SJSA1 (cell line): Measurements from ENCODE around the gene SNAP91. TPM values are rescaled to one million over a fixed set of nuclear protein-coding genes. Genes with fewer than 3 reads are reported as not detected.
"Not testable (repeated sequence)": the region's sequence is repeated elsewhere in the genome, so short reads cannot be mapped to it uniquely, and the experiment has no call there.

Experiments used
- DNase-seq, 2 experiments: peaks; one replicate each; pipeline ENCODE4 v3.0.0-alpha.2; 2015 to 2020; ENCODE audit warnings: low spot score in 2 of 2, low read depth in 1 of 2
- H3K27ac ChIP-seq: fragments of 250-450 bp; sonication (Bioruptor Pico); 2 replicates; pipeline ENCODE4 v1.5.1; 2020; ENCODE audit warnings: mild to moderate bottlenecking, moderate library complexity
- H3K27me3 ChIP-seq: fragments of 250-450 bp; sonication (Bioruptor Pico); replicated peaks from 2 replicates; pipeline ENCODE4 v1.5.1; 2020; ENCODE audit warnings: mild to moderate bottlenecking, moderate library complexity
- H3K36me3 ChIP-seq: fragments of 250-450 bp; sonication (Bioruptor Pico); 2 replicates; pipeline ENCODE4 v1.5.1; 2020; ENCODE audit warnings: mild to moderate bottlenecking
- H3K4me1 ChIP-seq: fragments of 250-450 bp; sonication (Bioruptor Pico); replicated peaks from 2 replicates; pipeline ENCODE4 v1.6.1; 2021; ENCODE audit warnings: mild to moderate bottlenecking
- H3K4me3 ChIP-seq: fragments of 250-450 bp; sonication (Bioruptor Pico); 2 replicates; pipeline ENCODE4 v1.5.1; 2020; ENCODE audit warnings: mild to moderate bottlenecking
- H3K9me3 ChIP-seq: fragments of 250-450 bp; sonication (Bioruptor Pico); replicated peaks from 2 replicates; pipeline ENCODE4 v1.5.1; 2020; ENCODE audit warnings: mild to moderate bottlenecking
- total RNA-seq: library from RNA; depleted of rRNA; stranded (reverse); fragments of >200 nt; shearing (Covaris generic); gene quantifications from 2 replicates; pipeline ENCODE4 v1.2.3, GENCODE V29; 2014

SNAP91 gene
- total RNA-seq, 1 experiment from 2014 or later: not detected

GRCh38 chr6:83605517-83605916, 103.4 kb downstream of the SNAP91 start:
- Histone ChIP-seq H3K4me3 (no peak overlapping the region), H3K27ac (no peak overlapping the region), H3K36me3 (no peaks in the 10 kb centered on the region)

GRCh38 chr6:83603551-83603950, 105.3 kb downstream of the SNAP91 start:
- Histone ChIP-seq H3K27ac (no peak overlapping the region), H3K9me3 (no peaks in the 10 kb centered on the region), H3K36me3 (no peaks in the 10 kb centered on the region), H3K4me3 (no peak overlapping the region), H3K27me3 (no peaks in the 10 kb centered on the region; the same call in 1 of the 2 replicates), H3K4me1 (no peaks in the 10 kb centered on the region)
- DNase-seq: no peak

More at GRCh38 chr6:83605517-83605916, 103.4 kb downstream of the SNAP91 start:
- no peaks in the 10 kb centered on the region for H3K4me1 ChIP-seq
- no peak for DNase-seq
- H3K9me3 ChIP-seq: no peaks in the 10 kb centered on the region
- H3K27me3 ChIP-seq: no peaks in the 10 kb centered on the region; the same call in 1 of the 2 replicates

GRCh38 chr6:83601119-83601518, 107.8 kb downstream of the SNAP91 start:
- H3K27me3 ChIP-seq: no peaks in the 10 kb centered on the region; the same call in 1 of the 2 replicates
- no peak overlapping the region for H3K4me3 ChIP-seq
- no peak for DNase-seq
- H3K27ac ChIP-seq: no peak overlapping the region
- no peaks in the 10 kb centered on the region for H3K36me3 ChIP-seq
- H3K4me1 ChIP-seq: no peaks in the 10 kb centered on the region
- H3K9me3 ChIP-seq: no peaks in the 10 kb centered on the region

DNA sequence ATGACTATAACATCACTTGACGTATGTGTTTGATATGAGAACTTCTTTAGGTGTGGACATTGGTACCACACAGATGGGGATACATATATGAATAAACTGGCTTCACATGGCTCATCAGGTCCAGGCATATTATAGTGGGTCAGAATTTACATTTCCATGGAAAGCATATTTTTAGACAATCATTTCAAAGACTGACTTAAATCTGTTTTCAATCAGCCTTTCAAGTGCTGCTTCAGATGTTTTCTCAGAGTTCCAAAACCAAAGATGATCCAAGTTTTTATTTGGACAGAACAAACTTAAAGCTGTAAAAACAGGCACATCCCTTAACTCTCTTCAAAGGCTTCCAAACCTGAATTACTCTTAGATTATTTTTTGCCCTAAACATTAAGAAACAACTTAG, 108.4 kb downstream of the SNAP91 start:
- Histone ChIP-seq H3K4me1 (no peaks in the 10 kb centered on the region), H3K4me3 (no peak overlapping the region), H3K9me3 (no peaks in the 10 kb centered on the region), H3K27ac (no peak overlapping the region), H3K36me3 (no peaks in the 10 kb centered on the region), H3K27me3 (no peaks in the 10 kb centered on the region; the same call in 1 of the 2 replicates)
- no peak for DNase-seq

DNA sequence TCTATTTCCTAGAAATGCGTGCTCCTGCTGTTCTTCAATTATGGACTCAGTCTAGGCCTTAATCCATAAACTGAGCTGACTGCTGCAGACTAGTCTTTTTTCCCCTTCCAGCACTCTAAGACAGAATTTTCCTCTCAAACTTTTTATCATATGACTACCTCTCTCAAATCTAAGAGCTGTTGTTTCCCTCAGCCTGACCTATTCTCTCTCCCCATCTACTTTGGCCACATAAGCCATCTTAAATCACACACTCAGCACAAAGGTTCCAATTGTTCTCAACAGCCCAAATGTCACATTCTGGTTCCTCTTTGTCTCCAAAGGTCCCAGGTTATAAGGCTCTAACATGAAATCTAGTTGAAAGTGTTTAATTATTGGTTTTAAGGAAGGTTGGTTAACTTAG, 111.4 kb downstream of the SNAP91 start:
- Histone ChIP-seq H3K4me3 (no peak overlapping the region), H3K36me3 (no peaks in the 10 kb centered on the region), H3K27ac (no peak overlapping the region), H3K4me1 (no peaks in the 10 kb centered on the region), H3K27me3 (no peaks in the 10 kb centered on the region; the same call in 1 of the 2 replicates), H3K9me3 (no peaks in the 10 kb centered on the region)
- DNase-seq: no peak

DNA sequence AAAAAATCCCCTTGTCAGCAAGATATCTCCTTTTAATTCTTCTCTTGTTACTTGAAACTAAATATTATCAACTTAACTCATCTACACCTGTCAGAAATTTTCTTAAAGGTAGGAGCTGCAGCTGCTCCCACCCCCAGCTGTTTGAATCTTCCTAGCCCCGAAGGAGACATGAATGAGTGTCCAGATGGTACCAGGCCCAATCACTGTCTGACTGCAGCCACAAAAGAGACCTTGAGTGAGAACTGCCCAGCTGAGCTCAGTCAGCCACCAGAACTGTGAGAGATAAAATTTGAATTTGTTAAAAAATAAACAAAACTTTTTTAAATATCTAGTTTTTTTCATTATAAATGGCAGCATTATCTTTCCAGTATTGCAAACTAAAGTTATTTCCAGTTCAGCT, 111.8 kb downstream of the SNAP91 start:
- H3K27me3 ChIP-seq: no peaks in the 10 kb centered on the region; the same call in 1 of the 2 replicates
- no peak for DNase-seq
- H3K9me3 ChIP-seq: no peaks in the 10 kb centered on the region
- no peak overlapping the region for H3K27ac ChIP-seq
- H3K36me3 ChIP-seq: no peaks in the 10 kb centered on the region
- no peaks in the 10 kb centered on the region for H3K4me1 ChIP-seq
- no peak overlapping the region for H3K4me3 ChIP-seq

GRCh38 chr6:83594941-83595340, 114.0 kb downstream of the SNAP91 start:
- no peak for DNase-seq

GRCh38 chr6:83593395-83593785, 115.5 kb downstream of the SNAP91 start:
- DNase-seq: no peak
- H3K4me3 ChIP-seq: no peak overlapping the region
- H3K9me3 ChIP-seq: no peaks in the 10 kb centered on the region
- H3K36me3 ChIP-seq: no peaks in the 10 kb centered on the region
- no peaks in the 10 kb centered on the region for H3K27me3 ChIP-seq
- H3K27ac ChIP-seq: no peak overlapping the region
- H3K4me1 ChIP-seq: no peaks in the 10 kb centered on the region

More at GRCh38 chr6:83594941-83595340, 114.0 kb downstream of the SNAP91 start:
- Histone ChIP-seq H3K9me3 (no peaks in the 10 kb centered on the region), H3K27me3 (no peaks in the 10 kb centered on the region; the same call in 1 of the 2 replicates), H3K4me3 (no peak overlapping the region), H3K36me3 (no peaks in the 10 kb centered on the region), H3K4me1 (no peaks in the 10 kb centered on the region), H3K27ac (no peak overlapping the region)

- Histone ChIP-seq H3K36me3 (no peaks in the 10 kb centered on the region), H3K4me3 (no peak overlapping the region), H3K27ac (no peak overlapping the region), H3K4me1 (no peaks in the 10 kb centered on the region), H3K27me3 (no peaks in the 10 kb centered on the region), H3K9me3 (no peaks in the 10 kb centered on the region)
- peak in 1 of 2 experiments; percentile 37 for DNase-seq
Observed at GRCh38 chr6:83592770-83593394, 116.0 kb downstream of the SNAP91 start.

GRCh38 chr6:83590416-83590815, 118.5 kb downstream of the SNAP91 start:
- H3K9me3 ChIP-seq: no peaks in the 10 kb centered on the region
- H3K4me1 ChIP-seq: no peaks in the 10 kb centered on the region
- H3K4me3 ChIP-seq: no peak overlapping the region
- no peaks in the 10 kb centered on the region for H3K36me3 ChIP-seq
- H3K27me3 ChIP-seq: no peaks in the 10 kb centered on the region
- no peak for DNase-seq
- no peak overlapping the region for H3K27ac ChIP-seq

- H3K27ac ChIP-seq: no peak overlapping the region
- no peak overlapping the region for H3K4me3 ChIP-seq
- H3K27me3 ChIP-seq: no peaks in the 10 kb centered on the region
- no peaks in the 10 kb centered on the region for H3K36me3 ChIP-seq
- H3K4me1 ChIP-seq: no peaks in the 10 kb centered on the region
- DNase-seq: no peak
- H3K9me3 ChIP-seq: no peaks in the 10 kb centered on the region
Observed at GRCh38 chr6:83589076-83589475, 119.8 kb downstream of the SNAP91 start.

- Histone ChIP-seq H3K9me3 (no peaks in the 10 kb centered on the region), H3K27ac (no peak overlapping the region), H3K36me3 (no peaks in the 10 kb centered on the region), H3K4me1 (no peaks in the 10 kb centered on the region), H3K27me3 (no peaks in the 10 kb centered on the region), H3K4me3 (no peak overlapping the region)
- DNase-seq: no peak
Observed at GRCh38 chr6:83578057-83578456, 130.8 kb downstream of the SNAP91 start.

DNA sequence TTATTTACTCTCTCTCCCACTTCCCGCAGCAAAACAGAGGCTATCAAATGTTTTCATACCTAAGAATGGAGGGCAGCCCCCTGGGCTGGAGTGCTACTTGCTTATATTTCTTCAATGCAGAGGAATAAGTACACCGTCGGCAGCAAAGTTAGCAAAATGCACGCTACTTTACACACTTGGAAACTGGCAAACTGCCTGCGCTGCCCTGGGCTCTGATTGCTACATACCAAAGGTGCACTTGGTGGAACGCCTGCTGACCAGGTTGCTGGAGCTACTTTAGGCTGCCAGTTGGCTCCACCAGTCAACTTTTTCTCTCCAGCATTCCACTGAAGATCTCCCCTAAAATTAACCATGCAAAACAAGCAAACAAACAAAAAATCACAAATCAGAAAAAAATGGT, 134.1 kb downstream of the SNAP91 start:
- DNase-seq: no peak
- H3K36me3 ChIP-seq: no peaks in the 10 kb centered on the region
- no peaks in the 10 kb centered on the region for H3K9me3 ChIP-seq
- no peak overlapping the region for H3K27ac ChIP-seq
- no peaks in the 10 kb centered on the region for H3K4me1 ChIP-seq
- no peak overlapping the region for H3K4me3 ChIP-seq
- H3K27me3 ChIP-seq: no peaks in the 10 kb centered on the region

DNA sequence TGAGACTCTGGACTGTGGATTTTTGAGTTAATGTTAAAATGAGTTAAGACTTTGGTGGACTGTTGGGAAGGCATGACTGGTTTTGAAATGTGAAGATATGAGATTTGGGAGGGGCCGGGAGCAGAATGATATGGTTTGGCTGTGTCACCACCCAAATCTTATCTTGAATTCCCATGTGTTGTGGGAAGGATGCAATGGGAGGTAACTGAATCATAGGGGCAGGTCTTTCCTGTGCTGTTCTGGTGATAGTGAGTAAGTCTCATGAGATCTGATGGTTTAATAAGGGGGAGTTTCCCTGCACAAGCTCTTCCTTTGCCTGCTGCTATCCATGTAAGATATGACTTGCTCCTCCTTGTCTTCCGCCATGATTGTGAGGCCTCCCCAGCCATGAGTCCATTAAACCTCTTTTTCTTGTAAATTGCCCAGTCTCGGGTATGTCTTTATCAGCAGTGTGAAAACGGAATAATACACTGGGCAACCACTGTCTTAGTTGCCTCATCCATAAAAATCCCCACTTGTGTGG, 137.2 kb downstream of the SNAP91 start:
- not testable (repeated sequence) for H3K36me3 ChIP-seq, H3K4me3 ChIP-seq, DNase-seq, H3K9me3 ChIP-seq, H3K4me1 ChIP-seq, H3K27ac ChIP-seq, H3K27me3 ChIP-seq
